K562 (cell line): ENCODE measurements around the gene MMEL1.

Experiments used
- HNRNPH1 ChIP-seq: fragments of 200-400 bp; formaldehyde crosslinking; optimal IDR thresholded peaks from 2 replicates; pipeline ENCODE3; 2017; ENCODE audit warnings: low read depth, mild to moderate bottlenecking, low read length, moderate library complexity
- ZNF224 ChIP-seq: sonication (generic); formaldehyde crosslinking; IDR thresholded peaks from 2 replicates; pipeline ENCODE4 v1.8.0; 2022; ENCODE audit warnings: mild to moderate bottlenecking, missing genetic modification reagents
- ZNF354B ChIP-seq: fragments of 250-450 bp; sonication (Bioruptor Pico); IDR thresholded peaks from 2 replicates; pipeline ENCODE4 v1.4.0; 2020
- TF ChIP-seq, protein P1 (sequence below): sonication (generic); formaldehyde crosslinking; IDR thresholded peaks from 2 replicates; pipeline ENCODE4 v1.5.0; 2020; ENCODE audit warnings: missing genetic modification reagents

DNA sequence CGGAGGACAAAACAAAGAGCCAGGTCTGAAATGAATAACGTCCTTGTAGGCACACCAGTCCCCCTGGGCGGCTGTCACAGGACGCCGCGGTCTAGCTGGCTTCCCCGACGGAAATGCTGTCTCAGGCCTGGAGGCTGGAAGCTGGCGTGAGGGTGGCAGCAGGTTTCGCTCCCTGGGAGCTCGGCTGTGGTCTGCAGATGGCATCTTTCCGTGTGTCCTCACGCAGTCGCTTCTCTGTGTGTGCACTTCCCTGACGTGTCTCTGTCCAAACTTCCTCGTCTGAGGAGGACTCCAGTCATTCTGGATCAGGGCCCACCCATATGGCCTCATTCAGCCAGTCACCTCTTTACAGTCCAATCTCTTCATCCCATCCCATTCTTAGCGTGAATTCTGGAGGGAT is 62.5 kb downstream of the MMEL1 start:
- TF ChIP-seq, protein P1, sequence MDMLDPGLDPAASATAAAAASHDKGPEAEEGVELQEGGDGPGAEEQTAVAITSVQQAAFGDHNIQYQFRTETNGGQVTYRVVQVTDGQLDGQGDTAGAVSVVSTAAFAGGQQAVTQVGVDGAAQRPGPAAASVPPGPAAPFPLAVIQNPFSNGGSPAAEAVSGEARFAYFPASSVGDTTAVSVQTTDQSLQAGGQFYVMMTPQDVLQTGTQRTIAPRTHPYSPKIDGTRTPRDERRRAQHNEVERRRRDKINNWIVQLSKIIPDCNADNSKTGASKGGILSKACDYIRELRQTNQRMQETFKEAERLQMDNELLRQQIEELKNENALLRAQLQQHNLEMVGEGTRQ (CRISPR knock-in tag): no peak
- TF ChIP-seq HNRNPH1 (no peak), ZNF224 (CRISPR knock-in tag) (no peak), ZNF354B (no peak)
